G401 (cell line): ENCODE results near the gene ABCA3. TPM values are rescaled to one million over a fixed set of nuclear protein-coding genes. Genes with fewer than 3 reads are reported as not detected.

Experiments used
- DNase-seq: peaks from one replicate; pipeline ENCODE4 v3.0.0-alpha.2; 2015; ENCODE audit warnings: low spot score
- in situ Hi-C: cut with HindIII; loops from 2 replicates; pipeline ENCODE4 v1.10.0; 2016; ENCODE audit warnings: low sequenced_read_pairs, mixed read lengths
- total RNA-seq: library from RNA; depleted of rRNA; stranded (reverse); fragments of >200 nt; shearing (Covaris generic); gene quantifications from 2 replicates; pipeline ENCODE4 v1.2.3, GENCODE V29; 2014; rRNA removed

ABCA3 gene
- total RNA-seq, 1 experiment from 2014 or later = 9.5 TPM

DNA sequence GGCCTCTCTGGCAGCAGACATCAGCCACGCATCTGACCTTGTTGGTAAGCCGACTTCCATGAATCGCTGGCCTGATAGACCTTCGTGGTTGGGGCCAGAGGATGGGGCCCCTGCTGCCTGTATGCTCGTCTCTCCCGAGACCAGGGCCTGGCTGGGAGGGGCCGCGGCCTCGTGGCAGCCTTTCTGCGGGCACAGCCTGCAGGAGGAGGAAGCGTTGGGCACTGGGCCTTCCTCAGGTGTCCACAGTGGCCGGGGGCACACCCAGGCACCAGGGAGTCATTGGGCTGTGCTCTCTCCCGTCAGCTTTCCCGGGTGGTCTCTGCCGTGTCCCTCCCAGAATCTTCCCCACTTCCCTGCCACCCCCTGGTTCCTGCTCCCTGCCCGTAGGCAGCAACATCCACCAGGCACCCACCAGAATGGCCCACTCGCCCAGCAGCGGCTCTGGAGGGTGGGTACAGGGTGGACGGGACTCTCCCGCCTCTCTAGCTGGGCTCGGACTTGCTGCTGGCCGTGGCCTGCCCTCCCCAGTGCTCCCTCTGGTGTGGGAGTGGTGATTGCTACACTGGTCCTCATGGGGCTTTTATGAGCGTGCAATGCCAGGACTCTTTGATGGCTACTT lies 110.8 kb downstream of the ABCA3 start:
- in situ Hi-C loops = no loop called here
- DNase-seq = no peak

DNA sequence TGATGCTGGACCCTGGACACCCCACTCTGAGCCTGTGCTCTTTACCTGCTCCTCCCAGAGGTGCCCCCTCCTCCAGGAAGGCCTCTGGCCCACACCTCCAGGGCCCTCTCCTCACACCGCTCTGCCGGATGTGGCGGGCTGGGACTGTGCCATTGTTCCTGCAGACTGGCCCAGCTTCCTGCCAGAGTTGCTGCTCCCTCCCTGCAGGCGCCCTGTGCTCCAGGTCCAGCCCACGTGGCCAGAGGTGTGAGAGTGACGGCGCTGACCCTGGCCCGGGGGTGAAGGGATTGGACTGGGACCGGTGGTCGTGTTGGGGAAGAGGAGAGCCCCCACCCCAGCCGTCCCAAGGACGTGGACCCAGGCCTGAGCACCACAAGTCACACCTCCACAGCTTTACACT lies 111.4 kb downstream of the ABCA3 start:
- DNase-seq = no peak
- in situ Hi-C loops = no loop called here

DNA sequence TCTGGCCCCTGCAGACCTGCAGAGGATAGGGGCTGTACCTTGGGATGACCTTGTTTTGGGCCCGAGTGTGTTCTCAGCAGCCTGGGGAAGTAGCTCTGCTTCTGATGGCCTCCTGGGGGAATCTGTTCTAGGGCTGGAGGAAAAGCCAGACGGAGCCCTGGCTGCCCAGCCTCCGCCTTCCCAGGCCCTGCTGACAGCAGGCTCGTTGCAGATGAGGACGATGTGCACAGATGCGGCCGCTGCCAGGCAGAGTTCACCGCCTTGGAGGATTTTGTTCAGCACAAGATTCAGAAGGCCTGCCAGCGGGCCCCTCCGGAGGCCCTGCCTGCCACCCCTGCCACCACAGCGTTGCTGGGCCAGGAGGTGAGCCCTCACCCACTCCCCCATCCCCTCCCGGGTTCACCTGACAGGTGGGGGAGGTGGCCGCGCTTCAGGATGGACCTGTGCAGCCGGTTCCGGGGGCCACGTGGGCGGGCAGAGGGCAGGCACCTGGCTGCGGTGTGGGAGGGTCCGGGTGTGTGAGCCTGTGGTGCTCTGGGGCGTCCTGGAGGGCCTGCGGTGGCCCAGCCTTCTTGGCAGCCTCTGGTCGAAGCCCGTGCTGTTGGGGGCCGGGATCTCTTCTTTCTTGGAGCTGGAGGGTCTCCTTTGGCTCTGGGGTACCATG lies 112.2 kb downstream of the ABCA3 start:
- DNase-seq = no peak
- in situ Hi-C loops = no loop called here

DNA sequence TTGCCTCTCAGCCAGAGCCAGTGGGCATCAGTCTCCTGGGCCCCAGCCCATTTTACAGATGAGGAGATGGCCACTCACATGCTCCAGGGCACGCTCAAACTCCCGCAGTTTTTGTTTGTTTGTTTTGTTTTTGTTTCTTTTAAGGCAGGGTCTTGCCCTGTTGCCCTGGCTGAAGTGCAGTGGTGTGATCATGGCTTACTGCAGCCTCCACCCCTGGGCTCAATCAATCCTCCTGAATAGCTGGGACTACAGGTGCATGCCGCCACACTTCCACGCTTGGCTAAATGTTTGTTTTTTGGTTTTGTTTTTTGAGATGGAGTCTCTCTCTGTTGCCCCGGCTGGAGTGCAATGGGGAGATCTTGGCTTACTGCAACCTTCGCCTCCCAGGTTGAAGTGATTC lies 113.6 kb downstream of the ABCA3 start:
- DNase-seq = no peak
- in situ Hi-C loops = no loop called here

DNA sequence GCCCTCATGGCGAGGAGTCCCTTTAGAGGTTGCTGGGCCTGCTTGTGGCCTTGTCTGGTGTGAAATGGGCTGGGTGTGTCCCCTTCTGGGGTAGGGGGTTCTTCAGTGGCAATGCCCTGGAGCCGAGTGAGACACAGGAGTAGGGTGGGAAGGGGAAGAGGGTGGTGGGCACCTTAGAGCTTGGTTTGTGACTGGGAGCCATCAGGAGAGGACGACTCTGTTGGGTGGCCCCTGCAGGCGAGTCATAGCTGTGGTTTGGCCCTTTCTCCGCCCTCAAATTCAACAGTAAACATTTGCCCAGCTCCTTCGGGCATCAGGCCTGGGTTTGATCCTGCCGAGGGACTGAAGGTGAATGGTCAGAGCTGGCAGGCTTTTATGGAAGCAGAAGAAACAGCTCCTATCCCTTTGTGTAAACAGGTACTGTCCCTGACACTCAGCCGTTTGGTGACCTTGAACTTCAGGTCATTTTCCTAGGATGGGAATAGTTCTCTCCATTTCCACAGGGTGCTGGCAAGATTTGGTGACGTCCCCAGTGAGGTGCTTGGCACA lies 114.2 kb downstream of the ABCA3 start:
- in situ Hi-C loops = no loop called here
- DNase-seq = no peak

Other genes with a start within 250 kb of the ABCA3 start
- gene PKD1, start 204.8 kb downstream of the ABCA3 start, total RNA-seq = 42.0 and 113 TPM in 2 replicates
- 46.8 and 55.2 TPM in 2 replicates for gene RAB26, start 192.1 kb downstream of the ABCA3 start, total RNA-seq
- gene TRAF7, start 184.9 kb downstream of the ABCA3 start, total RNA-seq = 76.1 and 99.9 TPM in 2 replicates
- 0.80 and 4.2 TPM in 2 replicates for gene CASKIN1, start 144.1 kb downstream of the ABCA3 start, total RNA-seq
- 34.8 and 86.2 TPM in 2 replicates for gene MLST8, start 135.3 kb downstream of the ABCA3 start, total RNA-seq
- gene BRICD5, start 129.9 kb downstream of the ABCA3 start, total RNA-seq = 1.9 and 2.1 TPM in 2 replicates
- 47.8 and 70.9 TPM in 2 replicates for gene PGP, start 125.9 kb downstream of the ABCA3 start, total RNA-seq
- 40.4 and 59.4 TPM in 2 replicates for gene E4F1, start 117.1 kb downstream of the ABCA3 start, total RNA-seq
- gene DNASE1L2, start 104.3 kb downstream of the ABCA3 start, total RNA-seq = 0.20 and 0.62 TPM in 2 replicates
- gene ECI1, start 89.1 kb downstream of the ABCA3 start, total RNA-seq = 52.9 and 71.9 TPM in 2 replicates
- 145 and 179 TPM in 2 replicates for gene RNPS1, start 72.6 kb downstream of the ABCA3 start, total RNA-seq
- gene CCNF, start 88.7 kb upstream of the ABCA3 start, total RNA-seq = 48.2 and 62.1 TPM in 2 replicates
- gene TEDC2, start 119.4 kb upstream of the ABCA3 start, total RNA-seq = 42.8 and 49.9 TPM in 2 replicates
- gene NTN3, start 130.6 kb upstream of the ABCA3 start, total RNA-seq = 2.0 and 4.4 TPM in 2 replicates
- gene TBC1D24, start 134.4 kb upstream of the ABCA3 start, total RNA-seq = 9.4 and 13.0 TPM in 2 replicates
- gene ATP6V0C, start 173.2 kb upstream of the ABCA3 start, total RNA-seq = 17.4 and 41.8 TPM in 2 replicates
- gene AMDHD2, start 179.6 kb upstream of the ABCA3 start, total RNA-seq = 75.0 and 86.2 TPM in 2 replicates
- 1.4 TPM in 1 of 2 replicates, not detected in the other for gene CEMP1, start 190.7 kb upstream of the ABCA3 start, total RNA-seq
- gene PDPK1, start 197.3 kb upstream of the ABCA3 start, total RNA-seq = 8.4 and 14.7 TPM in 2 replicates